ENCODE data around the gene EPC2.

- TF ChIP-seq POLR2AphosphoS5 (IDR thresholded peaks at IDR 0.05; ENCODE audit: low read depth, low read length) (no peak), REST (IDR thresholded peaks at IDR 0.05; ENCODE audit: insufficient read depth in 1 of 2, low read depth in 2 of 2, low read length in 2 of 2) (no peak)
These were observed 12.0 kb downstream of the EPC2 start for GRCh38 chr2:148656516-148656915.

All from PFSK-1 (cell line).